ENCODE measurements around the gene IL1R2.

Gene IL1R2

DNA sequence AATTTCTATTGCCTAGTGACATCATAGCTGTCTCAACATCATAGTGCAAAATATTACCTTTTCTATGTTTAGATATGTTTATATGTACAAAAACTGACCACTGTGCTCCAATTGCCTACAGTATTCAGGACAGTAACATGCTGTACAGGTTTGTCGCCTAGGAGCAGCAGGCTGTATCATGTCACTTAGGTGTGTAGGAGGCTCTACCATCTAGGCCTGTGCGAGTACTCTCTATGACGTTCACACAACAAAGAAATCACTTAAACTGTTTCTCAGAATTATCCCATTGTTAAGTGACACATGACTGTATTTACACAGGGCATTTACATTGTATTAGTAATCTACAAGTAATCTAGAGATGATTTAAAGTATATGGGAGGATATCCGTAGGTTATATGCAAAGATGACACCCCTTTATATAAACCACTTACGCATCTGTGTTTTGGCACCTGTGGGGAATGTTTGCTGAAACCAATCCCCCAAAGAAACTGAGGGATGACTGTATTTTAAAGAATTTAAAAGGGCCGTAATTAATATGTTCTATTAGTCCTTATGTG is 24.7 kb downstream of the IL1R2 start:
- in situ Hi-C loops (cut with MboI; ENCODE audit: low sequenced_read_pairs): no loop called here

DNA sequence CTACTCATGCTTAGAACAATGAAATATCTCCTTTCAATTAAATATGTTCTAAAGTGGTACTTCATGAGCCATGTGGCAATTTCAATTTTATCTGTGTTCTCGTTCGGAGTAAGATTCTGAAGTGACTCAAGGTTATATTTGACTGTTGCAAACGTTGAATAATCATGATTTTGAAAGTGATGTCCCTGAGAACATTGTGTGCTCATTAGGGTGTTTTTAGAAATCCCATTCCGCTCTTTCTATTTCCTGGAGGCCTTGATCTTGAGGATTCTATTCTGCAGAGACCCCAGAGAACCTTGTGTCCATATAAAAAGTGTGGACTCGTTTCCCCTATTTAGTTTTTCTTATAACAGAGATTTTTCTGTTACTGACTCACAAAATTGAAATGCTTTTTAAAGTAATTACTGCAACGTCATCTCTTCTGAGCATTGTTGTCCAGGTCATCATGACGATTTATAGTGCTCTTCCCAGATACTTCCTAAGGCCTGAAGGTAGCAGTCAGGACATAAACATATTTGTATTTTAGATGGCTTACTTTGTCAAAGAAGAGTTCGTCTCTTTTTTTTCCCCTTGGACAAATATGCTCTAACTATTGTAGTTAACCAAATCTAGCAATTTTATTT is 27.2 kb downstream of the IL1R2 start:
- in situ Hi-C loops (cut with MboI; ENCODE audit: low sequenced_read_pairs): no loop called here

DNA sequence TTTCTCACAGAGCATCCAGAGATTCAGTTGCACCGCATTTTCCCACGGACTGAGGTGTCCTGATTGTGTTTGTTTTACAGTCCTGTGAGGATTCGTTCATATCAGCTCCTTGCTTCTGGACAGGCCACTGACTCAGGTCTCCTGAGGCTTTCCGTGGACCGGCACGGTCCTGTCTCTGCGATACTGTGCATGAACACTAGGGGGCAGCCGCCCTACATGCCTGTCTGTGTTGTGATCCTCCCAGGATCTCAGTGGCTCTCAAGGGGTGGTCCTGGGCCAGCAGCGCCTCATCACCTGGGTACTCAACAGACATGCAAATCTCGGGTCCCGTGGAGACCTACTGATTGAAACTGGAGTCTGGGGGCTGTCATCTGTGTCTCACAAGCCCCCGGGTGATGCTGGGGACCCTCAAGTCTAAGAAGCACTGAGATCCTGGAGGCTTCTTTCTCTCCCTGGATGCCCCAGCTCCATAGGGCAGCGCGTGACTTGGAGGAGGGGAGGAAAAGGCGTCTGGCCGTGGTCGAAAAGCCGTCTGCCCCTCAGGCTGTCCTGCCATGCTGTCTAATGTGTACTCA is 28.9 kb downstream of the IL1R2 start:
- in situ Hi-C loops (cut with MboI; ENCODE audit: low sequenced_read_pairs): loop anchor here (5.0 to 10.0 kb wide), 2 partner anchors 217 to 424 kb away; no protein-coding TSS in a partner anchor

- in situ Hi-C loops (cut with MboI; ENCODE audit: low sequenced_read_pairs): loop anchor here (5.0 to 10.0 kb wide), 2 partner anchors 216 to 423 kb away; no protein-coding TSS in a partner anchor
Observed at GRCh38 chr2:102021779-102022178, 30.0 kb downstream of the IL1R2 start.

- in situ Hi-C loops (cut with MboI; ENCODE audit: low sequenced_read_pairs): loop anchor here (5.0 to 10.0 kb wide), 2 partner anchors 214 to 422 kb away; no protein-coding TSS in a partner anchor
Observed at GRCh38 chr2:102022884-102023539, 31.3 kb downstream of the IL1R2 start.

GRCh38 chr2:102024410-102024809 is 32.6 kb downstream of the IL1R2 start:
- in situ Hi-C loops (cut with MboI; ENCODE audit: low sequenced_read_pairs): loop anchor here (5.0 to 10.0 kb wide), 2 partner anchors 213 to 420 kb away; no protein-coding TSS in a partner anchor

- in situ Hi-C loops (cut with MboI; ENCODE audit: low sequenced_read_pairs): loop anchor here (10.0 kb wide), 1 partner anchor 420 kb away; no protein-coding TSS in a partner anchor
Observed at GRCh38 chr2:102025016-102025501, 33.3 kb downstream of the IL1R2 start.

DNA sequence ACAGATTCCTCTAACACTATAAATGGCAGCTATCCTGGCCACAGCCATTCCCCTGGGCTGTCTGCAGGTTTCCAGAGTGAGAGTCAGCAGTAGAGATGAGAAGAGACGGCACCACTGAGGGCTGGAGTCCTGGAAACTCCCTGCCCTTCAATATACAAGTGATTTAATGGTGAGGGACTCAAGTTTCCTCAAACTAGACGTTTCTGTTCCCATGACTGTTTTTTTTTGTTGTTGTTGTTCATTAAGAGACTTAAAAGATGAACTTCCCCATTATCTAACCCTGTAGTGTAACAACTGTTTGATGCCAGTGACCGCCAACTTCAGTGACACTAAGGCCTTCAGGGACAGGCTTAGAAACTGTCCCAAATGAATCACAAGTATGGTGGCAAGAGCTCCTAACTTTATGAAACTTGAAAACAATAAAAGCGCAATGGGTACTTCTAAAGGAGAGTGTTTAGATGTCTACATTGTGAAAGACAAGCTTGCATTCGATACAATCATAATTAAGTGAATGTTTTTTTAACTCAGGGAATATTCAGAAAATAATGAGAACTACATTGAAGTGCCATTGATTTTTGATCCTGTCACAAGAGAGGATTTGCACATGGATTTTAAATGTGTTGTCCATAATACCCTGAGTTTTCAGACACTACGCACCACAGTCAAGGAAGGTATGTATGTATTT is 34.0 kb downstream of the IL1R2 start:
- in situ Hi-C loops (cut with MboI; ENCODE audit: low sequenced_read_pairs): loop anchor here (10.0 kb wide), 1 partner anchor 419 kb away; no protein-coding TSS in a partner anchor

GRCh38 chr2:102027036-102027980 is 35.5 kb downstream of the IL1R2 start:
- in situ Hi-C loops (cut with MboI; ENCODE audit: low sequenced_read_pairs): loop anchor here (10.0 kb wide), 1 partner anchor 417 kb away; no protein-coding TSS in a partner anchor

- in situ Hi-C loops (cut with MboI; ENCODE audit: low sequenced_read_pairs): loop anchor here (10.0 kb wide), 1 partner anchor 416 kb away; no protein-coding TSS in a partner anchor
Observed at GRCh38 chr2:102028470-102028869, 36.7 kb downstream of the IL1R2 start.

DNA sequence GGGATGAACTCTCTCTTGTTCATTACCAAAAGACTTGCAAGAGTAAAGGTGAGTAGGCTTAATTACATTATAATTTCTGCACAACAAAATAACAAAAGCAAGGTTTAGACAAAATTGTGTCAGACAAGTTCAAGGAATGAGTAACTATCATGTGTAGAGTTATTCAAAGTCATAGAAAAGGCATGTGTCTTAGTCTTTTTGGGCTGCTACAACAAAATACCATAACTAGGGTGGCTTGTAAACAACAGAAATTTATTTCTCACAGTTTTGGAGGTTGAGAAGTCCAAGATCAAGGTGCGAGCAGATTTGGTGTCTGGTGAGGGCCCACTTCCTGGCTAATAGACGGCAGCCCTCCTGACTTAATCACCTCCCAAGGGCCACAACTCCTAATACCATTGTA is 37.6 kb downstream of the IL1R2 start:
- in situ Hi-C loops (cut with MboI; ENCODE audit: low sequenced_read_pairs): loop anchor here (10.0 kb wide), 1 partner anchor 415 kb away; no protein-coding TSS in a partner anchor

DNA sequence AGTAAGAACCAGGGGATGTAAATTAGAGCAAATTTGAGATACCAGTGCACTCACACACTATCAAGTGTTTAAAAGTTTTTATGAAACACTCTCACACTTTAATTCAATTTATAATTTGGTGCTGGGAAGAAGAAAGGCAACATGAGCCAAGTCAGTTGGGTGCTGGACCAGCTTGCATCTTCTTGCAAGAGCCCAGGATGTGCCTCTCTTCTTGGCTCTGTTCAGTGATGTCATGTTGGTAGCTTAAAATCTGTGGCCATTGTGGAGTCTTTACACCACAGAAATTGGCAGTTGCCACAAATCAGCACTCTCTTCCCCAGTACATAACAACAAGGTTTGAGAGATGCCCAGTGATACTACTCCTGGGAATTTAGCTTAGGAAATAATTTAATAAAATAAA is 38.2 kb downstream of the IL1R2 start:
- in situ Hi-C loops (cut with MboI; ENCODE audit: low sequenced_read_pairs): loop anchor here (10.0 kb wide), 1 partner anchor 415 kb away; no protein-coding TSS in a partner anchor

DNA sequence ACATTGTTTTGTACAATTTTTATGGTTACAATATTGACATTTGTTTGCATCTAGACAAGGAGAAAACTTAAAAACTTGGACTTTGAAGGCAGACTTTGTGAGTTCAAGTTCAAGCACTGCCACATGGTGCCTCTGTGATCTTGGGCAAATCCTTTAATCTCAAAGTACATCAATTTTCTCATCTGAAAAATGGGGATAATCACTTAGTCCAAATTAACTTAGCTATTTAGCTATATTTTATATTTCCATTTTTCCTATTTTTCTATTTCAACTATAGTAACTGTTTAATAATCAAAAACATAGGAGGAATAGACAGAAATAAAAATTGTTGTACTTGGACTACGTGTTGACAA is 38.7 kb downstream of the IL1R2 start:
- in situ Hi-C loops (cut with MboI; ENCODE audit: low sequenced_read_pairs): no loop called here

DNA sequence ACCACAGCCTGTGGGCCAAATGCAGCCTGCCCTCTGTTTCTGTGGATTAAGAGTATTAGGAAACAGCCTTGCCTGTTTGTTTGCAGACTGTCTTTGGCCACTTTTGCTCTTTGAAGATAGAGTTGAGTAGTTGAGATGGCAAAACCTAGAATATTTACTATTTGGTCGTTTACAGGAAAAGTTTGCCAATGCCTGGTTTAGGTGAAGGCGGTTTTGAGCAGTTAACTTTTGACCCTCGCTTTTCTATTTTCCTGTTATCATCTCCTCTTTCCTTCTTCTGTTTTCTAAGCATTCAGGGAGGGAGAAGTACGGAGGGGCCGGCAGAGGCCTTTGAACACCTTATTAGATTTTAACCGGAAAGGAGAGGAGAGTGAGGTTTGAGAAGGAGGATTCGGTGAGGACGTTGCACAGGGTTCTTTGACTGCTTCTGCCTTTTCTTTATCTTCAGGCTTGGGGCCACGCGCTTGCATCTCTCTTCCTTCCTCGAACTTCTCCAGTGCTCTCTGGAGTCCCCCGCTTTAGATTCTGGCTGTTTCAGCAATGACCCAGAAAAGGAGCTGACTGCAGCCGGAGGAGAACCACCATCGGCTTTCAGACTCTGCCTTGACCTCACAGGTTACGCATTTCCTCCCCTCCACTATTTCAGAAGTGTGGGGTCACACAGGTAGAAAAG is 39.2 kb downstream of the IL1R2 start:
- in situ Hi-C loops (cut with MboI; ENCODE audit: low sequenced_read_pairs): no loop called here

GRCh38 chr2:102032368-102033030 is 40.7 kb downstream of the IL1R2 start:
- in situ Hi-C loops (cut with MboI; ENCODE audit: low sequenced_read_pairs): no loop called here

- in situ Hi-C loops (cut with MboI; ENCODE audit: low sequenced_read_pairs): no loop called here
Observed at GRCh38 chr2:102033031-102033749, 41.4 kb downstream of the IL1R2 start.

GRCh38 chr2:102033750-102034682 is 42.3 kb downstream of the IL1R2 start:
- in situ Hi-C loops (cut with MboI; ENCODE audit: low sequenced_read_pairs): no loop called here
